Pulmonary artery endothelial cell (primary cell): ENCODE data around the gene NBPF6. TPM values are rescaled to one million over a fixed set of nuclear protein-coding genes. Genes with fewer than 3 reads are reported as not detected.
"Not testable (repeated sequence)": the region's sequence is repeated elsewhere in the genome, so short reads cannot be mapped to it uniquely, and the experiment has no call there.

Experiments used
- DNase-seq: peaks from one replicate; pipeline ENCODE4 v3.0.0-alpha.2; 2011; ENCODE audit warnings: low read depth, low spot score
- total RNA-seq: library from RNA; depleted of rRNA; stranded (reverse); fragments of >200 nt; gene quantifications from 2 replicates; pipeline ENCODE4 v1.2.3, GENCODE V29; 2014

NBPF6 gene, protein sequence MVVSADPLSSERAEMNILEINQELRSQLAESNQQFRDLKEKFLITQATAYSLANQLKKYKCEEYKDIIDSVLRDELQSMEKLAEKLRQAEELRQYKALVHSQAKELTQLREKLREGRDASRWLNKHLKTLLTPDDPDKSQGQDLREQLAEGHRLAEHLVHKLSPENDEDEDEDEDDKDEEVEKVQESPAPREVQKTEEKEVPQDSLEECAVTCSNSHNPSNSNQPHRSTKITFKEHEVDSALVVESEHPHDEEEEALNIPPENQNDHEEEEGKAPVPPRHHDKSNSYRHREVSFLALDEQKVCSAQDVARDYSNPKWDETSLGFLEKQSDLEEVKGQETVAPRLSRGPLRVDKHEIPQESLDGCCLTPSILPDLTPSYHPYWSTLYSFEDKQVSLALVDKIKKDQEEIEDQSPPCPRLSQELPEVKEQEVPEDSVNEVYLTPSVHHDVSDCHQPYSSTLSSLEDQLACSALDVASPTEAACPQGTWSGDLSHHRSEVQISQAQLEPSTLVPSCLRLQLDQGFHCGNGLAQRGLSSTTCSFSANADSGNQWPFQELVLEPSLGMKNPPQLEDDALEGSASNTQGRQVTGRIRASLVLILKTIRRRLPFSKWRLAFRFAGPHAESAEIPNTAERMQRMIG
- not detected in 2 replicates for total RNA-seq

DNA sequence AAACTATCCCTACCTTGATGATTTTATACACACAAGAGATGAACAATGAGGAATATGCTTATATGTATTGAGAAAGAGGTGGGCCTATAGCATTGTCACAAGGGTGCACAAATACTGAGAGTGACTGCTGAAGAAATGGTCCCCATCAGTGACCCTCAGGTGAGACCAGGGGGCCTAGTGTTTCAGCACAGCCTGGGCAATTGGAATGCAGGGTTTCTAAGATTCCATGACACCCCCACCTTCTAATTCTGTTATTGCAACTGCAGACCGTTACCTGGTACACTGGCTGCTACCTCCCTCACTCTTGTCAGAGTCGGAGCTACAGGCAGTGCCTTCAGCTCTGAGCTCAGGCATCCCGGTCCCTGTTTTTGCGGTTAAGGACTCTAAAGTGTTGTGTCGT, at the start of gene NBPF6:
NBPF6 (plus strand) TSS at position 301 of the 400 bp plus-strand sequence. CDS start 259 bp downstream, outside the sequence.
- not testable (repeated sequence) for DNase-seq

DNA sequence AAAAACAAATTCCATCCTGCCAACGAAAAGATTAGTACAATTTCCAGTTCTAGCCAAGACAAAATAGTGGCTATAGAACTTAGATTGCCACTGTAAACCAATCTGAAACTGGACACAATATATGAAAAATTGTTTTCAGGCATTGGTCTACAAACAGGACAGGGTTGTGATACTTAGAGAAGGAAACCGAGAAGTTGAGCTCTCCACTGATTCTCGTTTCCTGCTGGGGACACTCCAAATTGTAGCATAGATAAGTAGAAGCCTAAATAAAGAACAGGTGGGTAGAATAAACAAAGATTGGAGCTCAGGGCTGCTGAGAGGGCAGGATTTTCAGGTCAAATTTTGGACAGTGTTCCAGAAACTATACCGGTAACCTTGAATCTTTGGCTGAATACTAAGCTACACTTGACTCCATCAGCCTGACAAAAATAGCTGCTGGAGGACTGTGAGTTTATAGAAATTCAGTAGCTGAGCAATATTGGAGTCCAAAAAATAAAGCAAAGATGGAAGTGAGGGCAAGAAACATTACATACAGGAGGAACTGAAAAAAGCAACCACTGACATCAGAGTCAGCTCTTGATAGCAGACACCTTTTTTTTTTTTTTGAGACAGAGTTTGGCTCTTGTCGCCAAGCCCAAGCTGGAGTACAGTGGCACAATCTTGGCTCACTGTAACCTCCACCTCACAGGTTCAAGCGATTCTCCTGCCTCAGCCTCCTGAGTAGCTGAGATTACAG, 38.9 kb upstream of the NBPF6 start:
- not testable (repeated sequence) for DNase-seq

DNA sequence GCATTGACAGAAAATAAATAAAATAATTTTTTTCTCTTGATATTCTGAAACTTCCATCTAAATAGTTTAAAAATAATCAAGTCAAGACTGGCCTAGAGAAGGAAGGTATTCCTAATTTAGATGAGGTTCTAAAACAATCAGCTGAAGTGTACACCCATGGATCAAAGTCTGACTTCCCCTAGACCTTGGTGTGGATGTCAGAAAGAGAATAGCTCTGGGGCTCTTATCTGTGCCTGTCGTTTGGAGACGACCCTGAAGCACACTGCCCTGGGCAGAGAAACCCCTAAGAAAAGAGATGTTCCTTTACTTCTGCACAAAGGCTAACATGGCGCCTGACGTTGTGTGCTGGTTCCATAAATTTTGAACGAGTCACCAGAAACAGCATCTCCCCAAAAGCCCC, 30.0 kb upstream of the NBPF6 start:
- DNase-seq, result not testable (repeated sequence)

DNA sequence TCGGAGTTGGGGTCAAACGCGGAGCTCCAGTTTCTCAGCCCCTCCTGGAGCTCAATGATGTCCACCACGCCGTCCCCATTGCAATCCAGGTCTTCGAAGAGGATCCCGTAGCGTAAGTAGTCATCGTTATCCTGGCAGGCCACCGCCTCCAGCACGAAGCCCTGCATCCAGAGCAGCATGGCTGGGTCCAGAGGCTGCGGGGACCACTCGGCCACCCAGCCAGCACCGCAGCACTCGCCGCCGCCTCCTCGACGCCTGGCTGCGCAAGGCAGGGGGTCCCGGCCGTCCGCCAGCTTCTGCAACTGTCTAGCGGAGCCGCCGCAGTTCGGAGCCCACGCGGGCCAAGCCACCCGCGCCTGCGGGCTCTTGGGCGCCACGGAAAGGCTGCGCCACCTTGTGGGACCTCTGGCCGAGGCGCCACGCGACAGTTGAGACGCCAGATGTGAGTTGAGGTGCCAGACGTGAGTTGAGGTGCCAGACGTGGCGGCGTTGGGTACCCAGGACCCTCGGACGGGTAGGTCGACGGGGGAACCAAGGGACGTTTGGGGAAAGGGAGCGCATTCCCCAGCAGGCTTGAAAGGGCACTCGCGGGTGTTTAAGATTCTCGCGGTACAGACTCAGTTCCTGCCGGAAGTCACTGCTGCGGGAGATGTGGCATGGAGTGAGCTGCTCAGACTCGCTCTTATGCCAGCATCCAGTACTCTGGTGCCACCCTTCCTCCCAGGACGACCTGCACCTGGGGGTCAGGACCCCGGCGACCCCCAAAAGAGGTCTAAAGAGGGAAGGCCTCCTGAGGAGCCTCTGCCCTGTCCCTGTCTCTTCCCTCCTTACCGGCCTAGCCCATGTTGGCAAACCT, 28.9 kb upstream of the NBPF6 start:
- DNase-seq, result not testable (repeated sequence)

DNA sequence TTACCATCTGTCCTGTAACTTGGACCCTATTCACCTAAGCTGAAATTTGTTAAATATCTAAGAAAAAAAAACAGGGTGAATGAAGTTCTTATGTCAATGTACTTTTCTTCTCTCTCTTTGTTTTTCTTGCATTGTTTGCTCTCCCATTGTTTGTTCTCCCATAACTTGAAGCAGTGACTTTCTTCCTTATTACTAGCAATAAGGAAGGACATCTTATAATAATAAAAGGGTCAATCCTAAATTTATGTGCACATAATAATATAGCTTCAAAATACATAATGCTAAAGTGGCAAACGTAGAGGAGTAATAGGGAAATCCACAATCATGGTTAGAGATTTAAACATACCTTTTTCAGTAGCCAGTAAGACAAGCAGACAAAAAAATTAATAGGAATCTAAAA, 23.3 kb upstream of the NBPF6 start:
- not testable (repeated sequence) for DNase-seq

DNA sequence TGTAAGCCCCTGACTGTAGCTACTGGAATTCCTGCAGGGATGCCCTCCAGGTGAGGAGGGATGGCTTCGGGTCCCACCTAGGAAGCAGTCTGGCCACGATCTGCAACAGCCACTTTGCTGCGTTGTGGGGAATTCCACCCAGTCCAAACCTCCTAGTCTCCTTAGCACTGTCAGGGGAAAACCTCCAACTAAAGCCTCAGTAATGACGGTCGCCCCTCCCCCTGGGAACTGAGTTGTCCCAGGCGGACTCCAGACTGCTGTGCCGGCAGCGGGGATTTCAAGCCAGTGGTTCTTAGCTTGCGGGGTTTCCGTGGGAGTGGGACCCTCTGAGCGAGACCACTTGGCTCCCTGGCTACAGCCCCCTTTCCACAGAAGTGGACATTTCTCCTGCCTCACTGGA, 18.1 kb upstream of the NBPF6 start:
- not testable (repeated sequence) for DNase-seq

DNA sequence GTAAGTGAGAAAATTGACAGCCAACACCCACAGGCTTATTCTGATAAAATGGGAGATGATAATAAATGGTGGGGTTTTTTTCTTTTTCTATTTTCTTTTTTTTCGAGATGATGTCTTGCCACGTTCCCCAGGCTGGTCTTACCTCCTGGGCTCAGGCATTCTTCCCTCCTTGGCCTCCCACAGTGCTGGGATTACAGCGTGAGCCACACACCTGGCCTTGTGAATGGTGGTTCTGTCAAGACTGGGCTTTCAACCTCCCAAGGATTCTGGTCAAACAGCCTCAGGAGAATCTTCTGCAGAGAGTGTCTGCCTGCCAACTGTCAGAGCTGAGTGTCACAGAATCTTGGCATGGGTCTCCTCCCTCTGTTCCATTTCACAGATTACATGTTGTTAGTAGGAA, 16.7 kb upstream of the NBPF6 start:
- DNase-seq, result not testable (repeated sequence)

DNA sequence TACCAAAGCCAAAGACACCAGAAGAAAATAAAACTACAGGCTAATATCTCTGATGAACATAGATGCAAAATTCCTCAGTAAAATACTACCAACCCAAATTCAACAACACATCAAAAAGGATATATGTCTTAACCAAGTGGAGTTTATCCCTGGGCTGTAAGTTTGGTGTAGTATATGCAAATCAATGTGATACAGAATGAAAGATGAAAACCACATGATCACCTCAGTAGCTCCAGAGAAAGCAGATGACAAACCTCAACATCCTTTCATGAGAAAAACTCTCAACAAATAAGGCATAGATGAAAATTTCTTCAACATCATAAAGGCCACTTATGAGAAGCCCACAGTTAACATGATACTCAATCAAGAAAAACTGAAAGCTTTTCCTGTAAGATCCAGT, 11.6 kb upstream of the NBPF6 start:
- not testable (repeated sequence) for DNase-seq

DNA sequence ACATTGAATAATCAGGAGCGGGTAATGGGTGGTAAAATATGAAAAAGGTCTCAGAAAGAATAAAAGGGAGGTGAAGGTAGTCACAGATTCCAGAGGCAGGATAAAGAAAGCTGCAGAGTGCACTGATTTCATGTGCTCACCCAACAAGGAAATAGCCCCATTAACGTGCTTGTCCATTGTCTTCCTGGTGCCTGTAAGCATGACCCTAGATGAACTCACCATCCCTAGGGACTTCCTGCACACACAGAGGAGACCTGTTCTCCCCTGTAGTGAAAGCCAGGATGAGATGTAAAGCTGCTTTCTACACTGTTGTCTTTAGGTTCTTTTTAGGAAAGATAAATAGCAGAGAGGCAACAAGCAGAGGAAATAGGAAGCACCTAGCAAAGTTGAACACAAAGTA, 4.4 kb downstream of the NBPF6 start:
- not testable (repeated sequence) for DNase-seq

DNA sequence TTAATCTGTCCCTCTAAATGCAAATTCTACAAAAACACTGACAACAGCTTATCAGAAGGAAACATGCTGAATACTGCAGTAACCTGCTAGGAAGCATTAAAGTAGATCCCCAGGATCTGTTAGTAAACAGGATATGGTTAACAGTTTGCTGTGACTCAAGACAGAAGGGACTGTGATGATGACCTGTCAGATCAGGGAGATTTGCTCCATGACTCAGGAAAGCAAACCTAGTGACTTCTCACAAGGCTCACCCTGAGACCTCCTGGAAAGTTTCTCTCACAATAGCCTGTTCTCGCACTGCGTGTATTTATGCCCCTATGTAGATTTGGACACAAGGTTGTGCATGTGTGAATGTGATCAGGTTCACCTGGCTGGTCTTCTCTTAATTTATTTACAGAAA, 8.5 kb downstream of the NBPF6 start:
- not testable (repeated sequence) for DNase-seq

DNA sequence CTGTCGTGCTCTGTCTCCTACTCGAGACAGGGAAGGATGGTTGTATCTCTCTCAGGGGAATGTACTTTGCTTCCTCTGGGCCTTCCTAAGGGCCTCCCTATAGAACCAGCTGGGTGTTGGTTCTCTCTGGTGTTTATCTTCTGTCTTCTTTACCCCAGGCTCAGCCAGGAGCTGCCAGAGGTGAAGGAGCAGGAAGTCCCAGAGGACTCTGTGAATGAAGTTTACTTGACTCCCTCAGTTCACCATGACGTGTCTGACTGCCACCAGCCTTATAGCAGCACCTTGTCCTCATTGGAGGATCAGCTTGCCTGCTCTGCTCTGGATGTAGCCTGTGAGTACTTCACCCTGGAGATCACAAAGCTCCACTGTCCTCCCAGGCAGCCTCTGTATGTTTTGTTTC, 11.6 kb downstream of the NBPF6 start:
- not testable (repeated sequence) for DNase-seq

DNA sequence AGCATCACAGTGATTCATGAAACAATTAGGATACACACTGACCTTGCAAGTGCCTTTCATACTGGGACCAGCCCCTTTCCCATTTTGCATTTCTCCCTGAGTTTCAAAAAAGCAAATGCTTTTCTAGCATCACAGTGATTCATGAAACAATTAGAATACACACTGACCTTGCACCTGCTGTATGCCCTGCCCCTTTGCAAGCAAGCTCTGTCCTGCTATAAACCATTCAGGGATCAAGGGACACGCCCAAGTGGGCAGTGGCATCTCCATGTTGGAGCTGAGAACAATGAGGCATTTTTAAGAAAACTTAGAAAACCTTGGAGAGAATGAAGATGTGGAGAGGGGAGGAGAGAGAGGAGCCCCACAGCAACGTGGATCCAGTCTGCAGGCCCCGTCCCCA, 13.8 kb downstream of the NBPF6 start:
- DNase-seq, result not testable (repeated sequence)

DNA sequence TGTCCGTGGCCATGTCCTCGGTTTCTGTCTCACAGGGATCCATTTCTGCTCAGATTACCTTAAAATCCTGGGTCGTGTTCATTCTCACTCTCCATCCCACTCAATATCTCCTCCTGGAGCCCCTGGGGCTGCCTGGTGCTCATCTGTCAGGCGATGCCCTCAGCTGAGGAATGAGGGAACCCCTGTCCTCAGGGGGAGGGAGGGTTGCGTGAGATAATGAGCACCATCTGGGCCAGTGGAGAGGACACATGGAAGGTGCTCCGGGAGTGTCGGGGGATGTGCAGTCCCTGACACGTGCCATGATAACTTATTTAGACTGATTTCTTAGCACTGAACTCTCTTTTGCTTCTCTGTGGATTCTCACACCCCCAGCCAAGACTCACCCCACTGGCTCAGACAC, 16.0 kb downstream of the NBPF6 start:
- DNase-seq, result not testable (repeated sequence)

DNA sequence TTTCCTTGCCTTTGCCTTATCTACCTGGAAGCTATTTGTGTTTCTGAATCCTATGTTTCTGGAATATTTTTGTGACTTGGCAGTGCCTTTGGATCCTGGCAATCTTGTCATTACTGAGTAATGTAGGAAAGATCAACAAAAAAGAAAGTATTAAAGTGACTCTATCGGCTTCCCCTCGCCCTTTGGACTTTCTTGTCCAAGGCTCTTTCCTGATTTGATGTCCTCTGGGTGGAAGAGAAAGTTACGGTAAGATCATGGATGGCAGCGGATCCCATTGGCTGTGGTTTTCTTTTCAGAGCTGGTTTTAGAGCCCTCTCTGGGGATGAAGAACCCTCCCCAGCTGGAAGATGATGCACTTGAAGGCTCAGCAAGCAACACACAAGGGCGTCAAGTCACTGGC, 17.0 kb downstream of the NBPF6 start:
- not testable (repeated sequence) for DNase-seq

DNA sequence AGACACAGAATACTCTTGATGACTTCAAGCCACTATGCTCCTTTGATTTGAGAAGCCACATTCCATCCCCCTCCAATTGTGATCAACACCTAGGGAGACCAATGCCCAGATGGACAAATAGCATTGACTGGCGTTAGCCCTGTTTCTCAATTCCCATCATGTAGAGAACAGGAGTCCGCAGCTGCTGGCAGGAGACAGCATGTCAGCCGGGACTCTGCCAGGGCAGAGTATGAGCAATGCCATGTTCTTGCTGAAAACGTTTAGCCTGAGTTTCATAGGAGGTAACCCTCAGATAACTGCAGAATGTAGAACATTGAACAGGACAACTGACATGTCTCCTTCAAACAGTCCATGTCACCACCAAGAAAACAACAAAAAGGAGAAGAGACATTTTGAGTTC, 20.6 kb downstream of the NBPF6 start:
- DNase-seq, result not testable (repeated sequence)

DNA sequence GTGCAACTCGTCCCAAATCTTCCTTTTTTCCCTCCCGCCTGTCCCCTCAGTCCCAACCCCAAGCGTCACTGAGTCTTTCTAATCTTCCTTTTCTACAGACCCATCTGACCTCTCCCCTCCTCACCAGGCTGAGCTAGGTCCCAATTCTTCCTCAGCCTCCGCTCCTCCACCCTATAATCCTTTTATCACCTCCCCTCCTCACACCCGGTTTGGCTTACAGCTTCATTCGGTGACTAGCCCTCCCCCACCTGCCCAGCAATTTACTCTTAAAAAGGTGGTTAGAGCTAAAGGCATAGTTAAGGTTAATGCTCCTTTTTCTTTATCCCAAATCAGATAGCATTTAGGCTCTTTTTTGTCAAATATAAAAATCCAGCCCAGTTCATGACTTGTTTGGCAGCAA, 24.4 kb downstream of the NBPF6 start:
- not testable (repeated sequence) for DNase-seq

DNA sequence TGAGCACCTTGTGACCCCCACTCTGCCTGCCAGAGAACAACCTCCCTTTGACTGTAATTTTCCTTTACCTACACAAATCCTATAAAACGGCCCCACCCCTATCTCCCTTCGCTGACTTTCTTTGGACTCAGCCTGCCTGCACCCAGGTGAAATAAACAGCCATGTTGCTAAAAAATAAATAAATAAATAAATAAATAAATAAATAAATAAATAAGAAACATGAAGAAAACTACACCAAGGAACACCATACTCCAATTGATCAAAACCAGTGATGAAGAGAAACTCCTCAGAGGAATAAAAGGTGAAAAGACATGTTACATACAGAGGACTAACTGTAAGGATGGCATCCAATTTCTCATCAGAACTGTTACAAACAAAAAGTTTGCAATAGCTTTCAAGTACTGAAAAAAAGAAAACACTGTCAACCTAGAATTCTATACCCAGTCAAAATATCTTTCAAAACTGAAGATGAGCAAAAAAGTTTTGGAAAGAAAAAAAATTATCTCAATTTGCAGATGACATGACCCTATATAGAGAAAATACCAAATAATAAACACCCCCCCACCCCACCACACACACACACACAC, 28.4 kb downstream of the NBPF6 start:
- DNase-seq, result no peak

DNA sequence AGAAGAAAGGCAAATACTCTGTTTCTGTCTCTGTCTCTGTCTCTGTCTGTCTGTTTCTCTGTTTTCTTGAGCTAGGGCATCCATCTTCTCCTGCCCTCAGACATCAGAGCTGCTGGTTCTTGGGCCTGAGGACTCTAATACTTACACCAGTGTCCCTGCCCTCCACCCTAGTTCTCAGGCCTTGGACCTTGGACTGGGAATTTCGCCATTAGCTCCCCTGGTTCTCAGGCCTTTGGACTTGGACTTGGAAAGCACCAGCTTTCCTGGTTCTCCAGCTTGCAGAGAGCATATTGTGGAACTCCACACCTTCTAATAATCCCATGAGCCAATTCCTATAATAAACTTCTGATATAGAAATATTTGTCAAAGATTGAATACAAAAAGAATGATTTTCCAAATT, 32.6 kb downstream of the NBPF6 start:
- no peak for DNase-seq

DNA sequence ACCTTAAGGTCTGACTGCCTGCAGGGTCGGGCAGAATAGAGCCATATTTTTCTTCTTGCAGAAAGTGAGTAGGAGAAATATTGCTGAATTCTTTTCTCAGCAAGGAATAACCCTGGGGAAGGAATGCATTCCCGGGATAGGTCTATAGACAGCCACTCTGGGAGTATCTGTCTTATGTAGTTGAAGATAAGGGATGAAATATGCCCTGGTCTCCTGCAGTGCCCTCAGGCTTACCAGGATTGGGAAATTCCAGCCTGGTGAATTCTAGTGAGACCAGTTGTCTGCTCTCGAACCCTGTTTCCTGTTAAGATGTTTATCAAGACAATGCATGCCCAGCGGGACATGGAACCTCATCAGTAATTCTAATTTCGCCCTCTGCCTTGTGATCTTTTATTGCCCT, 35.8 kb downstream of the NBPF6 start:
- DNase-seq, result not testable (repeated sequence)

DNA sequence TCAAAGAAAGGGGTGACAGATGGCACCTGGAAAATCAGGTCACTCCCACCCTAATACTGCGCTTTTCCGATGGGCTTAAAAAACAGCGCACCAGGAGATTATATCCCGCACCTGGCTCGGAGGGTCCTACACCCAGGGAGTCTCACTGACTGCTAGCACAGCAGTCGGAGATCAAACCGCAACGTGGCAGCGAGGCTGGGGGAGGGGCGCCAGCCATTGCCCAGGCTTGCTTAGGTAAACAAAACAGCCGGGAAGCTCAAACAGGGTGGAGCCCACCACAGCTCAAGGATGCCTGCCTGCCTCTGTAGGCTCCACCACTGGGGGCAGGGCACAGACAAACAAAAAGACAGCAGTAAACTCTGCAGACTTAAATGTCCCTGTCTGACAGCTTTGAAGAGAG, 36.6 kb downstream of the NBPF6 start:
- DNase-seq, result not testable (repeated sequence)

DNA sequence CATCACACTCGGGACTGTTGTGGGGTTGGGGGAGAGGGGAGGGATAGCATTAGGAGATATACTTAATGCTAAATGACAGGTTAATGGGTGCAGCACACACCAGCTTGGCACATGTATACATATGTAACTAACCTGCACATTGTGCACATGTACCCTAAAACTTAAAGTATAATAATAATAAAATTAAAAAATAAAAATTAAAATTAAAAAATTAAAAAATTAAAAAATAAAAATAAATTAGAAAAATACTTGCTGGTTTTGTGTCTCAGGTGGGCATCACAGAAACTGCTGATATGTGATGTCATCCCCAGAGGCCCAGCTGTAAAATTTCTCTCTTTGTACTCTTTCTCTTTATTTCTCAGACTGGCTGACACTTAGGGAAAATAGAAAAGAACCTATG, 44.9 kb downstream of the NBPF6 start:
- not testable (repeated sequence) for DNase-seq
